Measurements from ENCODE around the gene ZNF598.

ZNF598 gene

GRCh38 chr16:1975432-1976215 lies 34.0 kb downstream of the ZNF598 start:
- H3K4me3 ChIP-seq (ENCODE audit: low read length in 2 of 2) = no peak overlapping the region
- peaks cover 31 to 47% of the 10 kb centered on the region in 2 donors for H3K36me3 ChIP-seq (replicated peaks in 1 of 2; ENCODE audit: control insufficient read depth in 2 of 2, insufficient read depth in 2 of 2, low read length in 2 of 2)
- H3K27me3 ChIP-seq (ENCODE audit: control insufficient read depth in 3 of 3, insufficient read depth in 3 of 3, low read depth in 1 of 3, low read length in 3 of 3) = peaks cover 0 to 26% (median 14%) of the 10 kb centered on the region in 3 experiments
- H3K9me3 ChIP-seq (replicated peaks in 1 of 2; ENCODE audit: control insufficient read depth in 2 of 2, insufficient read depth in 1 of 2, low read depth in 1 of 2, low read length in 2 of 2) = no peaks in the 10 kb centered on the region
- no peak overlapping the region for H2BK120ac ChIP-seq (ENCODE audit: low read depth, low read length)
- peaks cover 22% of the 10 kb centered on the region for H3K79me1 ChIP-seq (ENCODE audit: low read depth, low read length)
- H2BK12ac ChIP-seq (ENCODE audit: low read length) = no peak overlapping the region
- no peak overlapping the region for H2AK5ac ChIP-seq (ENCODE audit: low read depth, low read length)
- H3K4me1 ChIP-seq (ENCODE audit: control insufficient read depth in 2 of 2, insufficient read depth in 1 of 2, low read depth in 1 of 2, low read length in 2 of 2) = peaks cover 2 to 13% of the 10 kb centered on the region in 2 donors
- no peak overlapping the region for H3K14ac ChIP-seq (ENCODE audit: low read length)
- no CpG with 5 or more reads among the region's 33 CpGs for WGBS, 2 donors (ENCODE audit: extremely low coverage in 2 of 2, insufficient read length in 2 of 2, insufficient replicate concordance in 1 of 2)
- no peak overlapping the region for H2AFZ ChIP-seq (ENCODE audit: low read length)
- peak overlapping the region; percentile 13 for H3K18ac ChIP-seq (ENCODE audit: low read length)
- peak overlapping the region; percentile 31 for H3K23ac ChIP-seq (ENCODE audit: low read depth, low read length, poor library complexity)
- H3K9ac ChIP-seq (ENCODE audit: low read depth, low read length, poor library complexity) = no peak overlapping the region
- H4K8ac ChIP-seq (ENCODE audit: low read depth, low read length) = no peak overlapping the region
- H4K91ac ChIP-seq (ENCODE audit: low read depth, low read length, poor library complexity) = no peak overlapping the region
- DNase-seq (ENCODE audit: low spot score) = no peak
- no peak overlapping the region for H3K4ac ChIP-seq (ENCODE audit: low read length)
- H3K27ac ChIP-seq (replicated peaks; ENCODE audit: low read length) = no peak overlapping the region
- no peak overlapping the region for H2BK15ac ChIP-seq (ENCODE audit: low read length)
- no peak overlapping the region for H3K4me2 ChIP-seq (ENCODE audit: insufficient read depth, low read length, poor library complexity, severe bottlenecking)
- H2BK5ac ChIP-seq (ENCODE audit: low read length) = no peak overlapping the region

- no peak overlapping the region for H3K18ac ChIP-seq (ENCODE audit: low read length)
- no peaks in the 10 kb centered on the region for H3K9me3 ChIP-seq (replicated peaks in 1 of 2; ENCODE audit: control insufficient read depth in 2 of 2, insufficient read depth in 1 of 2, low read depth in 1 of 2, low read length in 2 of 2)
- peaks cover 22% of the 10 kb centered on the region for H3K79me1 ChIP-seq (ENCODE audit: low read depth, low read length)
- no peak overlapping the region for H2BK15ac ChIP-seq (ENCODE audit: low read length)
- no peak overlapping the region for H3K14ac ChIP-seq (ENCODE audit: low read length)
- no peak overlapping the region for H2AK5ac ChIP-seq (ENCODE audit: low read depth, low read length)
- peaks cover 2 to 5% of the 10 kb centered on the region in 2 donors for H3K4me1 ChIP-seq (ENCODE audit: control insufficient read depth in 2 of 2, insufficient read depth in 1 of 2, low read depth in 1 of 2, low read length in 2 of 2)
- H2BK5ac ChIP-seq (ENCODE audit: low read length) = no peak overlapping the region
- H4K91ac ChIP-seq (ENCODE audit: low read depth, low read length, poor library complexity) = no peak overlapping the region
- no peak overlapping the region for H3K27ac ChIP-seq (replicated peaks; ENCODE audit: low read length)
- no peak for DNase-seq (ENCODE audit: low spot score)
- no peak overlapping the region for H2AFZ ChIP-seq (ENCODE audit: low read length)
- no peak overlapping the region for H2BK12ac ChIP-seq (ENCODE audit: low read length)
- peak overlapping the region; percentile 3 for H4K8ac ChIP-seq (ENCODE audit: low read depth, low read length)
- no CpG with 5 or more reads among the region's 42 CpGs for WGBS, 2 donors (ENCODE audit: extremely low coverage in 2 of 2, insufficient read length in 2 of 2, insufficient replicate concordance in 1 of 2)
- H3K4me2 ChIP-seq (ENCODE audit: insufficient read depth, low read length, poor library complexity, severe bottlenecking) = no peak overlapping the region
- no peak overlapping the region for H2BK120ac ChIP-seq (ENCODE audit: low read depth, low read length)
- peaks cover 31 to 47% of the 10 kb centered on the region in 2 donors for H3K36me3 ChIP-seq (replicated peaks in 1 of 2; ENCODE audit: control insufficient read depth in 2 of 2, insufficient read depth in 2 of 2, low read length in 2 of 2)
- H3K4me3 ChIP-seq (ENCODE audit: low read length in 2 of 2) = peak overlapping the region; percentile 9 to 16
- no peak overlapping the region for H3K4ac ChIP-seq (ENCODE audit: low read length)
- peak overlapping the region; percentile 65 for H3K23ac ChIP-seq (ENCODE audit: low read depth, low read length, poor library complexity)
- H3K9ac ChIP-seq (ENCODE audit: low read depth, low read length, poor library complexity) = no peak overlapping the region
- peaks cover 0 to 14% (median 2%) of the 10 kb centered on the region in 3 experiments for H3K27me3 ChIP-seq (ENCODE audit: control insufficient read depth in 3 of 3, insufficient read depth in 3 of 3, low read depth in 1 of 3, low read length in 3 of 3)
Observed at GRCh38 chr16:1974157-1975070, 35.2 kb downstream of the ZNF598 start.

- no peak overlapping the region for H2BK120ac ChIP-seq (ENCODE audit: low read depth, low read length)
- H2BK5ac ChIP-seq (ENCODE audit: low read length) = no peak overlapping the region
- no peak overlapping the region for H3K4me2 ChIP-seq (ENCODE audit: insufficient read depth, low read length, poor library complexity, severe bottlenecking)
Observed at GRCh38 chr16:1973461-1974156, 36.0 kb downstream of the ZNF598 start.

More at GRCh38 chr16:1973461-1974156, 36.0 kb downstream of the ZNF598 start:
- Histone ChIP-seq H2BK12ac (ENCODE audit: low read length) (no peak overlapping the region), H3K36me3 (replicated peaks in 1 of 2; ENCODE audit: control insufficient read depth in 2 of 2, insufficient read depth in 2 of 2, low read length in 2 of 2) (peaks cover 31 to 44% of the 10 kb centered on the region in 2 donors), H4K91ac (ENCODE audit: low read depth, low read length, poor library complexity) (no peak overlapping the region), H3K4ac (ENCODE audit: low read length) (no peak overlapping the region), H3K23ac (ENCODE audit: low read depth, low read length, poor library complexity) (no peak overlapping the region), H3K27me3 (ENCODE audit: control insufficient read depth in 3 of 3, insufficient read depth in 3 of 3, low read depth in 1 of 3, low read length in 3 of 3) (peaks cover 0 to 6% (median 0%) of the 10 kb centered on the region in 3 experiments), H2AK5ac (ENCODE audit: low read depth, low read length) (peak overlapping the region; percentile 37), H3K4me1 (ENCODE audit: control insufficient read depth in 2 of 2, insufficient read depth in 1 of 2, low read depth in 1 of 2, low read length in 2 of 2) (peaks cover 2 to 4% of the 10 kb centered on the region in 2 donors), H2BK15ac (ENCODE audit: low read length) (no peak overlapping the region), H3K79me1 (ENCODE audit: low read depth, low read length) (peaks cover 20% of the 10 kb centered on the region), H3K4me3 (ENCODE audit: low read length in 2 of 2) (peak overlapping the region in 1 of 2 donors; percentile 32), H2AFZ (ENCODE audit: low read length) (no peak overlapping the region), H3K18ac (ENCODE audit: low read length) (no peak overlapping the region), H3K27ac (replicated peaks; ENCODE audit: low read length) (no peak overlapping the region), H3K14ac (ENCODE audit: low read length) (no peak overlapping the region), H3K9me3 (replicated peaks in 1 of 2; ENCODE audit: control insufficient read depth in 2 of 2, insufficient read depth in 1 of 2, low read depth in 1 of 2, low read length in 2 of 2) (no peaks in the 10 kb centered on the region), H3K9ac (ENCODE audit: low read depth, low read length, poor library complexity) (no peak overlapping the region), H4K8ac (ENCODE audit: low read depth, low read length) (peak overlapping the region; percentile 43)
- no peak for DNase-seq (ENCODE audit: low spot score)
- no CpG with 5 or more reads among the region's 16 CpGs for WGBS, 2 donors (ENCODE audit: extremely low coverage in 2 of 2, insufficient read length in 2 of 2, insufficient replicate concordance in 1 of 2)
